Endothelial cell (in vitro differentiated cells): ENCODE measurements around the gene GRK6. TPM values are rescaled to one million over a fixed set of nuclear protein-coding genes. Genes with fewer than 3 reads are reported as not detected.

Experiments used
- DNase-seq: peaks from one replicate; pipeline ENCODE4 v3.0.0; 2021; ENCODE audit warnings: low spot score
- H3K27ac Mint-ChIP-seq: one replicate; pipeline ENCODE4 v1.8.0; 2021; ENCODE audit warnings: mixed read lengths, inconsistent platforms; ENCODE audit not compliant: unreplicated experiment
- H3K27me3 Mint-ChIP-seq: one replicate; pipeline ENCODE4 v1.8.0; 2021; ENCODE audit warnings: mild to moderate bottlenecking, moderate library complexity, mixed read lengths, inconsistent platforms; ENCODE audit not compliant: unreplicated experiment
- H3K36me3 Mint-ChIP-seq: one replicate; pipeline ENCODE4 v1.8.0; 2021; ENCODE audit warnings: mild to moderate bottlenecking, low read depth, mixed read lengths, inconsistent platforms; ENCODE audit not compliant: unreplicated experiment
- H3K4me1 Mint-ChIP-seq: one replicate; pipeline ENCODE4 v1.8.0; 2021; ENCODE audit warnings: mild to moderate bottlenecking, mixed read lengths, inconsistent platforms; ENCODE audit not compliant: unreplicated experiment
- H3K4me3 Mint-ChIP-seq: one replicate; pipeline ENCODE4 v1.8.0; 2021; ENCODE audit warnings: mild to moderate bottlenecking, mixed read lengths, inconsistent platforms; ENCODE audit not compliant: unreplicated experiment
- H3K9me3 Mint-ChIP-seq: one replicate; pipeline ENCODE4 v1.8.0; 2021; ENCODE audit warnings: mixed read lengths, inconsistent platforms; ENCODE audit not compliant: unreplicated experiment
- CTCF ChIP-seq: fragments of 200-600 bp; sonication (generic); IDR thresholded peaks from one replicate; pipeline ENCODE4 v1.5.0; 2021; ENCODE audit warnings: antibody characterized with exemption; ENCODE audit not compliant: unreplicated experiment
- total RNA-seq: library from RNA; stranded (reverse); fragmentation: NEBNext Ultra II Directional; extraction: Animal tissue kit (Norgen Biotek cat#: 25700); gene quantifications from one replicate; pipeline ENCODE4 v1.2.1, GENCODE V29; 2021; ENCODE audit not compliant: unreplicated experiment

GRK6 gene
- total RNA-seq, 1 donor from 2014 or later = 33.1 TPM

GRCh38 chr5:177444106-177445051, 17.9 kb downstream of the GRK6 start:
- Mint-ChIP-seq H3K4me3 (peak overlapping the region; percentile 29), H3K4me1 (peaks cover 12% of the 10 kb centered on the region), H3K36me3 (peaks cover 18% of the 10 kb centered on the region), H3K27ac (no peak overlapping the region), H3K27me3 (peaks cover 26% of the 10 kb centered on the region), H3K9me3 (no peaks in the 10 kb centered on the region)
- no peak for DNase-seq
- no peak for TF ChIP-seq CTCF

GRCh38 chr5:177445052-177445916, 18.8 kb downstream of the GRK6 start:
- Mint-ChIP-seq H3K4me1 (peaks cover 12% of the 10 kb centered on the region), H3K9me3 (no peaks in the 10 kb centered on the region), H3K27ac (peak overlapping the region; percentile 83), H3K27me3 (peaks cover 26% of the 10 kb centered on the region), H3K36me3 (peaks cover 12% of the 10 kb centered on the region), H3K4me3 (peak overlapping the region; percentile 80)
- TF ChIP-seq CTCF = no peak
- DNase-seq = no peak

- peak overlapping the region; percentile 80 for H3K4me3 Mint-ChIP-seq
- DNase-seq = no peak
- peaks cover 12% of the 10 kb centered on the region for H3K4me1 Mint-ChIP-seq
- no peaks in the 10 kb centered on the region for H3K9me3 Mint-ChIP-seq
- TF ChIP-seq CTCF = no peak
- peaks cover 12% of the 10 kb centered on the region for H3K36me3 Mint-ChIP-seq
- H3K27me3 Mint-ChIP-seq = peaks cover 27% of the 10 kb centered on the region
- peak overlapping the region; percentile 83 for H3K27ac Mint-ChIP-seq
Observed at GRCh38 chr5:177445917-177446199, 19.4 kb downstream of the GRK6 start.

GRCh38 chr5:177446200-177447065, 20.0 kb downstream of the GRK6 start, which contains the start of gene PRR7:
PRR7 (plus strand) TSS chr5:177446814; CDS start chr5:177455068, 8,254 bp downstream.
- H3K27me3 Mint-ChIP-seq = peaks cover 29% of the 10 kb centered on the region
- no peak for TF ChIP-seq CTCF
- H3K27ac Mint-ChIP-seq = peak within 1 kb of the TSS; percentile 83
- H3K36me3 Mint-ChIP-seq = peaks cover 11% of the 10 kb centered on the region
- H3K9me3 Mint-ChIP-seq = no peaks in the 10 kb centered on the region
- peak; percentile 47 for DNase-seq
- H3K4me1 Mint-ChIP-seq = peaks cover 12% of the 10 kb centered on the region
- peak within 1 kb of the TSS; percentile 80 for H3K4me3 Mint-ChIP-seq
